HT1080 (cell line): ENCODE results near the gene CTDSP1. TPM values are rescaled to one million over a fixed set of nuclear protein-coding genes. Genes with fewer than 3 reads are reported as not detected.

Experiments
- DNase-seq: peaks from one replicate; pipeline ENCODE4 v3.0.0-alpha.2; 2015; ENCODE audit warnings: low read depth
- total RNA-seq: library from RNA; depleted of rRNA; stranded (reverse); fragments of >200 nt; shearing (Covaris generic); gene quantifications from 2 replicates; pipeline ENCODE4 v1.2.3, GENCODE V29; 2014

CTDSP1 gene
- total RNA-seq, 1 experiment from 2014 or later = 61.2 TPM

DNA sequence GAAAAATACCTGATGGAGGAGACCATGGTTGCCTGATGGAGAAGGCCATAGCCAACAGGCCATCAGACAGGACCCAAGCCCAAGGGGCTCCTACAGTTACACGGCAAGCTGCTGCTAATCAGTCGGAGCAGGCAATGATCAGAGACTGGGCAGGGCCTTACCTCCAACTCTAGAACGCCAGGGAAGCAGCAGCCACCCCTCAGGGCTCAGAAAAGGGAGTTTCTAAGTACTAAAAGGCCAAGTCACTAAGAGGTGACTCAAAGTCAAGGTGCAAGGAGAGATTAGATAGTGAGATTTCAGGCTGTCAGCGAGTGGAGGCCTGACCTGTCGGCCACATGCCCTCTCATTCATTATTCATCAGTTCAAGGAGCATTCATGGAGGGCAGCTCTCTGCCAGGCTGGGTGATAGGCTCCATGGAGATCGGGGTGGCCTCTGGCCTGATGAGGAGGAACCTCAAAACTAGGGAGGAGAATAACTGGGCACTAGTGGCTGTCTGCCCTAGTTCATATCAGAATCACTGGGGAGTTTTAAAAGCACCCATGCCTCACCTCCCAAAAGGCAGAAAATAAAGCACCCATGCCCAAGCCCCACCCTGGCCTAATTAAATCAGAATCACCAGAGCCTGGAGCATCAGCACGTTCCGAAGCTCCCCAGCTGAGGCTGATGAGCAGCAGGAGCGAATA lies 22.9 kb downstream of the CTDSP1 start:
- no peak for DNase-seq

DNA sequence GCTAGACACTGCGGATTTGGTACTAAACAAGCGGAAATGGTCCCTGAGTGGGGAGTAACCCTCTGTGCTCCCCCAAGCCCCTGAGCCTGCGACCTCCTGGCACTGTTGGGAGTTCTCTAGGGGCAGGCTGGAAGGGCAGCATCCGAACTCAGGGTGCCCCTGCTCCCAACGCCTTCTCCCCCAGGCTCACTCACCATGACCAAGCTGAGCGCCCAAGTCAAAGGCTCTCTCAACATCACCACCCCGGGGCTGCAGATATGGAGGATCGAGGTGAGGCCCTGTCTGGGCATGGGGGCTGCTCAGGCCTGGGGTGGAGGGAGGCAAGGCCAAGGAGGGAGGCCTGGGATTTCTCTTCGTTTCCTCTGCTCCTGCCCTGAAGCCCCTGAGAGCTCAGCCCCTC lies 23.9 kb downstream of the CTDSP1 start:
- no peak for DNase-seq

DNA sequence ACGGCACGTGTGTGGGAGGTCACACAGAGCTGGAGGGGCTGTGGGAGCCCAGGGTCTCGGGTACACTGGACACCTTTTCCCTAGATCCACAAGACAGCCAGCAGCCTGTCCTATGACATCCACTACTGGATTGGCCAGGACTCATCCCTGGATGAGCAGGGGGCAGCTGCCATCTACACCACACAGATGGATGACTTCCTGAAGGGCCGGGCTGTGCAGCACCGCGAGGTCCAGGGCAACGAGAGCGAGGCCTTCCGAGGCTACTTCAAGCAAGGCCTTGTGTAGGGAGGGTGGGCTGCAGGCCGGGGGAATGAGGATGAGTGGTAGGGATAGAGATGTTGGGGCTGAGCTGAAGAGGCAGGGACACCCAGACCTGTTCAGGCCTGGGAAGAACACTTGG lies 25.9 kb downstream of the CTDSP1 start:
- DNase-seq = no peak

DNA sequence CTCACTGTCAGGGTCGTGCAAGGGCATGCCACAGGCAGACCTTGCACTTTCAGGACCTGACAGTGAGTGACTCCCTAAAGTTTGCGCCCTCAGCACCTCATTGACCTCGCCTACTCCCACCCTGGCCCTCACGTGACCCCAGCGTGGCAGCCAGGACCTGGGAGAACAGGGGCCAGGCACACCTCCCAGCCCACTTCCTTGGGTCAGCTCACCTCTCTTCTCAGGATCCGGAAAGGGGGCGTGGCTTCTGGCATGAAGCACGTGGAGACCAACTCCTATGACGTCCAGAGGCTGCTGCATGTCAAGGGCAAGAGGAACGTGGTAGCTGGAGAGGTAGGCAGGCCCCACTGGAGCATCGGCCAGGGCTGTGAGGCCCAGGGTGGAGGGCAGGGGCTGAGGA lies 28.1 kb downstream of the CTDSP1 start:
- DNase-seq = no peak

DNA sequence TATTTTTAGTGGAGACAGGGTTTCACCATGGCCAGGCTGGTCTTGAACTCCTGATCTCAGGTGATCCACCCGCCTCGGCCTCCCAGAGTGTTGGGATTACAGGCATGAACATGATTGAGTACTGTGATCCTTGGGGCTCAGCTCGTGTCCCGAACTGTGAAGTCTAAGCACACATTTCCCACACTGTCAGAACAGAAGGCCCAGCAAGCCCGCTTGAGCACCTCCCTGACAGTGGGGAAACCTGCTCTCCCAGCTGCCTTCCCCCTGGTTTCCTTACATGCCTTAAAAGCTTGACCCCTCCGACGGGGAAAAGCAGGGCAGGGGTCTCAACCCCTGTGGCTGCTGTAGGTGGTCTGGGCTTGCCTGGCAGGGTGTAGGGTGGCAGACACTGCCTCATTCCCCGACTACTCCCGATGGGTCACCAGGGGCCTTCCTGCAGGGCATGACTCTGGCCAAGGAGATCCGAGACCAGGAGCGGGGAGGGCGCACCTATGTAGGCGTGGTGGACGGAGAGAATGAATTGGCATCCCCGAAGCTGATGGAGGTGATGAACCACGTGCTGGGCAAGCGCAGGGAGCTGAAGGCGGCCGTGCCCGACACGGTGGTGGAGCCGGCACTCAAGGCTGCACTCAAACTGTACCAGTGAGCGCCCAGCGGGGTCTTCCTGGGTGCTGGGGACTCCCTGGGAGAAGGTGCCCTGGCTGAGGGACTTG lies 29.3 kb downstream of the CTDSP1 start:
- no peak for DNase-seq

DNA sequence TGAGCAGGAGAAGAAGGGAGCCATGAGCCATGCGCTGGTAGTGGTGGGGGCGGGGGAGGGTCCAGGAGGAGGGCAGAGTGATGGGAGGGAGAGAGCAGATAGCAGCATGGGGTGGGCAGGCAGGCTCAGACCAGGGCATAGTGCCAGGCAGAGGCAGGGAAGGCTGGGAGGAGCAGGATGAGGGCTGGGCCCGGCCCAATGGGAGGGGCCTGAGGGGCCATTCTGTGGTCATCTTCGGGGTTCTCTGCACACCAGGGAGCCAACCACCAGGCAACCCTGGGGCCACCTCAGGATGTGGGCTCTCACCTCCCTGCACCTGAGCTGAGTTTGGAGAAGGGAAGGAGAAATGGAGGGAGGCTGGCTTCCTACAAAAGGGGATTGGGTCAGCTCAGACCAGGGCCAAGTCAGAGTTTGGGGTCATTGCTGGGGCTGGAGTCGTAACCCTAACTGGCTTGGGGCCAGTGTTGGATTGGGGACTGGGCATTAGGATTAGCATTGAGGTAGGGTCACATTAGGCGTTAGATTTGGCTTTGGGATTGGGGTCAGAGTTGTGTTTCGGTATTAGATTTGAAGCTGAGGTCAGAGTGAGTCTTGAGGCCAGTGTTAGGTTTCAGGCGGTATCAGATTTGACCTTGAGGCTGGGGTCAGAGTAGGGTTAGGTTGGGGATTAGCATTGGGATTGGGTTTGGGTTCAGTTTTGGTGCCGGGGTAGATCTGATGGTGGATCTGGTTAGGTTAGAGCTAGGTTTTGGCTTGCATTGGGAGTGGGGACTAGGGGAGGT lies 30.4 kb downstream of the CTDSP1 start:
- no peak for DNase-seq

DNA sequence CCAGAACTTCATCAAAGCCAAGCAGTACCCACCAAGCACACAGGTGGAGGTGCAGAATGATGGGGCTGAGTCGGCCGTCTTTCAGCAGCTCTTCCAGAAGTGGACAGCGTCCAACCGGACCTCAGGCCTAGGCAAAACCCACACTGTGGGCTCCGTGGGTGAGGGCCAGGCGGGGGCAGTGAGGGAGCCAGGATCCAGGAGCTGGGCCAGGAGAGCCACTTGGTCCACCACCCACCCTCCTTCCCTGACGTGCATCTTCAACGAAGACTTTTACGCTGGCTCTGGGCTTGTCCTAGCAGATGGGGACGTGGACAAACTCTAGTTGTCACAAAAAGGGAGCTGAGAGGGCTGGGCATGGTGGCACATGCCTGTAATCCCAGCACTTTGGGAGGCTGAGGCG lies 31.1 kb downstream of the CTDSP1 start:
- DNase-seq = no peak

DNA sequence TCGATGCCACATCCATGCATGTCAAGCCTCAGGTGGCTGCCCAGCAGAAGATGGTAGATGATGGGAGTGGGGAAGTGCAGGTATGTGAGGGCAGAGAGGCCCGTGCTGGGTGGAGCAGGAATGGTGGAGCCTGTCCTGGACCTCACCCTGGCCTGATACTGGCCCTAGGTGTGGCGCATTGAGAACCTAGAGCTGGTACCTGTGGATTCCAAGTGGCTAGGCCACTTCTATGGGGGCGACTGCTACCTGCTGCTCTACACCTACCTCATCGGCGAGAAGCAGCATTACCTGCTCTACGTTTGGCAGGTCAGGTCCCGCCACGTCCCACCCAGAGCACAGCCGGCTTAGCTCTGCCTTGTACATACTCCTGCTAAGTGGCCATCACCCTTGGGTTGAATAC lies 32.2 kb downstream of the CTDSP1 start:
- DNase-seq = no peak

DNA sequence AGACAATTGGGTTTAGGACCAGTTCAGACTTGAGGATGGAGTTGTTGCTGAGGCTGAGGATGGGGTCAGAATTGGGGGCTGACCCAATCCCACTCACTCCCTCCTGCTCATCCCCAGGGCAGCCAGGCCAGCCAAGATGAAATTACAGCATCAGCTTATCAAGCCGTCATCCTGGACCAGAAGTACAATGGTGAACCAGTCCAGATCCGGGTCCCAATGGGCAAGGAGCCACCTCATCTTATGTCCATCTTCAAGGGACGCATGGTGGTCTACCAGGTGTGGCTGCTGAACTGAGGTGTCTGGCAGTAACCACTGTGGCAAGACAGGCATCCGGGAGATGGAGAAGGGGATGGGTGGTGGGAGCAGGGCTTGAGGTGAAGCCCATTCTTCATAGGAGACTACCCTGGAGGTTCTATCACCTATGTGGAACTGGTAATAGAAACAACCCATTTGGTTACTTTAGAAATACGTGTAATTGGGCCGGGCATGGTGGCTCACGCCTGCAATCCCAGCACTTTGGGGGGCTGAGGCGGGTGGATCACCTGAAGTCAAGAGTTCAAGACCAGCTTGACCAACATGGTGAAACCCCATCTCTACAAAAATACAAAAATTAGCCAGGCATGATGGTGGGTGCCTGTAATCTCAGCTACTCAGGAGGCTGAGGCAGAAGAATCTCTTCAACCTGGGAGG lies 33.2 kb downstream of the CTDSP1 start:
- DNase-seq = no peak

DNA sequence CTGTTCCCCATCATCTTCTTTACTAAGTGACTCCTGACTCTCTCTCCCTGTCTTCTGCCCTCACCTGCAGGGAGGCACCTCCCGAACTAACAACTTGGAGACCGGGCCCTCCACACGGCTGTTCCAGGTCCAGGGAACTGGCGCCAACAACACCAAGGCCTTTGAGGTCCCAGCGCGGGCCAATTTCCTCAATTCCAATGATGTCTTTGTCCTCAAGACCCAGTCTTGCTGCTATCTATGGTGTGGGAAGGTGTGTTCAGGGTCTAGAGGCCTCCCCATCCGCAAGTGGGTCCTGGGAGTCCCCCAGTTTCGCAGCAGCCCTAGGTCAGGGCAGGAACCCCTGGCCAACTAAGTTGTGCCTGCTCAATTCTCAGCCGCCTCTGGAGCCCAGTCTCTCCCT lies 34.8 kb downstream of the CTDSP1 start:
- DNase-seq = no peak

DNA sequence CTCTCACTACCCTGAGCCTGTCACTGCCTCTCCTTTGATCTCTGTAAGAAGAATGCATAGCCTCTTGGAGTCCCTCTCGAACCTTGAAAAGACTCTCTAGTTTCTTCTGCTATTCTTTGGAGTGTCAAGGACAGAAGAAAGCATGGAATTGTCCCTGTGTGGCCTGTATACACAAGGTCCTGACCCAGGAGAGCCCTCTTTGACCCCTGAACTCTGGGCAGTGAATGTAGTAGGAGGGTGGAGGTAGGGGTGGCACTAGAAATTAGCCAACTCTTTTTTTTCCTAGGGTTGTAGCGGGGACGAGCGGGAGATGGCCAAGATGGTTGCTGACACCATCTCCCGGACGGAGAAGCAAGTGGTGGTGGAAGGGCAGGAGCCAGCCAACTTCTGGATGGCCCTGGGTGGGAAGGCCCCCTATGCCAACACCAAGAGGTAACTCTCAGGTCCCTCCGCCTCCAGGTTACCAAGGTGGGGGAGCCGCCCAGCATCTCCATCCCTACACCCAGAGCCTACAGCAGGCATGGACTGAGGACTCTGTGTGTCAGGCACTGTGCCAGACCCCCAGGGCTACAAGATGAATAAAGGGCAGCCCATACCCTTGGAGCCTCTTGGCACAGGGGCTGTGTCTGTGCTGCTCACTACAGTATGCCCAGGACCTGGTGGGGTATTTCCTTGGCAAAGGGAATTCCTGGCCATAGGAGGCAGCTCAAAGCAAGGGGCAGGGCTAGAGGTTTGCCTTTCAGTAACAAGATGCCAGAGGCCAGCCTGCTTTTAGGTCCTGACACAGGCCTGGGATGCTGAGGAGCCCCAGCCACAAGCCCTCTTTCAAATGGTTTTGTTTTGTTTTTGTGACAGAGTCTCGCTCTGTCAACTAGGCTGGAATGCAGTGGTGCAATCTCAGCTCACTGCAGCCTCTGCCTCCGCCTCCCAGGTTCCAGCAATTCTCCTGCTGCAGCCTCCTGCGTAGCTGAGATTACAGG lies 35.6 kb downstream of the CTDSP1 start:
- DNase-seq = no peak

DNA sequence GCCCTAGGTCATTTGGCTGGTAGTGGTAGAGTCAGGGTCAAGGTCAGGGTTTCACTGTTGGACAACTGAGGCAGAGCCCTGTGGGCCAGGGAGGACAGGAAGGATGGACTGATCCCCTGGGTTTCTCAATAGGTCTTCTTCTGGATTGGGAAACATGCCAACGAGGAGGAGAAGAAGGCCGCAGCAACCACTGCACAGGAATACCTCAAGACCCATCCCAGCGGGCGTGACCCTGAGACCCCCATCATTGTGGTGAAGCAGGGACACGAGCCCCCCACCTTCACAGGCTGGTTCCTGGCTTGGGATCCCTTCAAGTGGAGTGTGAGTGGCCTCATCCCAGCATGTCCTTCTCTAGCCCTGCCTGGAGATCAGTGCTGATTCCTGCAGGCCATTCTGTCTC lies 37.3 kb downstream of the CTDSP1 start:
- DNase-seq = no peak

DNA sequence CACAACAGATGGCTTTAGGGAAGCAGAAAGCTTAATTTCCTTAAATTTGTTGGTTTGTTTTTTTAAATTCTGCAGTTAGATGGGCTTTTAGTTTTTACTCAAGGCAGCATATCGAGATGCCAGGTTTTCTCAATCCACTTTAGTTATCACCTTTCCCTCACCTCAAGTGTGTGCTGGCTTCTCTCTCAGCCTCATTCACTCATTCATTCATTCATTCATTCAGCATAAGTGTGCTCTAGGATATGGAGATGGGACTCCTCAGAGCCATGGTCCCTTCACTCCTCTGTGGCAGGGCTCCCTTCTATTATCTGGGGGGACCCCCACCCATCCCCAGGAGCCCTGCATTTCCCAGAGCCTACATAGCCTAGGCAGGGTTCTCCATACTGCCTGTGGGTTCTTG lies 38.3 kb downstream of the CTDSP1 start:
- DNase-seq = no peak

DNA sequence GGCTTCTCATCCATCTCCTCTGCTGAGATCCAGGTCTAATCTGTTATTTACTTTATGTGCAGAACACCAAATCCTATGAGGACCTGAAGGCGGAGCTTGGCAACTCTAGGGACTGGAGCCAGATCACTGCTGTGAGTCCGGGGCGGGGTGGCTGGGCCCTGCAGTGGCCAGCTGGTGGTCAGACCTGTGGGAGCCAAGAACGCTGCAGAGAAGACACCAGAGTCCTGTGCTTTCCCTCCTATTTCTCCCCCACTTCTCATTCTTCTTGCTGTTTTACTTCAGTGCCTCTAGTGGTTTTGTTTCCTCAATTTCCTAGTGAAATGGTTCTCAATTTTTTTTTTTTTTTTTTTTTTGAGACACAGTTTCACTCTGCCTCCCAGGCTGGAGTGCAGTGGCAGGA lies 38.9 kb downstream of the CTDSP1 start:
- no peak for DNase-seq

DNA sequence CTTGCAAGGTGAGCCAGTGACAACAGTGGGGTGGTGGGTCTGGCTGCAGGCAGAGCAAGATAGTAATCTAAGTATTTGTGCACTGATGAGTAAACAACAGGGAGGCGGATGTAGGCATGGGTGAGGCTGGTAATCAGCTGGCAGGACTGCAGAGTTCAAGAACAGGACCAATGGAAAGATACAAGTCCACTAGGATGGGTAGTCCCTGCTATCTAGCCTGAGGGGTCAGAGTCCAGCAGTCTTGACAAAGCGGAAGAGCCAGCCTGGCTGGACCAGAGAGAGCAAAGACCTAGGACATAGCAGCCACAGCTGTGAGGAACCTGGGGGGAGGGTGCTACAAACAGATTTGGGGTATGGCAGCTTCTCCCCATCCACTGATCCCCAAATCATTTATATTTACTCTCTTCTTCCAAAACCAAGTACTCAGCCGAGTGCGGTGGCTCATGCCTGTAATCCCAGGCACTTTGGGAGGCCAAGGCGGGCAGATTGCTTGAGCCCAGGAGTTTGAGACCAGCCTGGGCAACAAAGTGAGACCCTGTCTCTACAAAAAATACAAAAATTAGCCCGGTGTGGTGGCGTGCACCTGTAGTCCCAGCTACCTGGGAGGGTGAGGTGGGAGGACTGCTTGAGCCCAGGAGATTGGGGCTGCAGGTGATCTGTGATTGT lies 45.2 kb downstream of the CTDSP1 start:
- no peak for DNase-seq

DNA sequence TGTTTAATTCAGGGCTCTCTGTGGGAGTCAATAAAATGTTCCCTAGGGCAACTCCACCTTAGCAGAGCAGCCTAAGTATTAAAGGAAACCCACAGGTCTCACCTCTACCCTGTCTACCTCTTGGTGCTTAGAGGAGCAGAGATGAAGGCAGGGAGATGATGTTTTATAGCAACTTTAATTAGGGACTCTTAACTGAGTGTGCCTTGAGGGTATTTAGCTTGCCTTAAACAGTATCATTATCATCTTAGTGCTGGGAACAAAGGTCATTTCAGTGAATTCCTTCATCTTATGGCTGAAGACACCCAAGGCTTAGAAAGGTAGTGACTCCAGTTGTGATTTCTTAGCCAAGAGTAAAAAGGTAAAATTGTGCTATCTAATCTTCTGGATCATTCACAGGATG lies 45.9 kb downstream of the CTDSP1 start:
- DNase-seq = no peak

DNA sequence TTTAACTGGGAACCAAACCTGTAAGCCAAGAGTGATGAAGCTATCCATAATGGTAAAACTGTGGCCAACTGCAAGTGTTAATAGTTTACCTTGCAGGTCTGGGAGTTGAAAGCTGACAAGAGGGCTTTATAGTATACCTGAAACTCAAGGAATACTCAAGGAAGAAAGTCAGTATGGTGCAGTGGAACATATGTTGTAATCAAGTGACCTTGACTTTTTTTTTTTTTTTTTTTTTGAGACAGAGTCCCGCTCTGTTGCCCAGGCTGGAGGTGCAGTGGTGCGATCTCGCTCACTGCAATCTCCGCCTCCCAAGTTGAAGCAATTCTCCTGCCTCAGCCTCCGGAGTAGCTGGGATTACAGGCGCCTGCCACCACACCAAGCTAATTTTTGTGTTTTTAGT lies 46.9 kb downstream of the CTDSP1 start:
- DNase-seq = no peak

DNA sequence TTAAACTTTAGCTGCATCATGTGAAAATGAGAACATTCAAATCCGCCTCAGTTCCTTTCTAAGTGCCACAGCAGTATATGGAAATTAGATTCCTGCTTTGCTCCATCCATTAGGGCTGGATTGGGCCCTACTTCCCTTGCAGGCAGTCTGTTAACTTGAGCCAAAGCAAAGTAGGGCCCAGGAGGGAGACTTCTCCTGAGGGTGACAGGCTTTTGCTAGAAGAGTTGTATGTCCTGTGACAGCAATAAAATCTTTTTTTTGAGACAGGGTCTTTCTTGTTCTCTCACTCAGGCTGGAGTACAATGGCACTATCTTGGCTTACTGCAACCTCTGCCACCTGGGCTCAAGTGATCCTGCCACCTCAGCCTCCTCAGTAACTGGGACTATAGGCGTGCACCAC lies 47.4 kb downstream of the CTDSP1 start:
- no peak for DNase-seq

DNA sequence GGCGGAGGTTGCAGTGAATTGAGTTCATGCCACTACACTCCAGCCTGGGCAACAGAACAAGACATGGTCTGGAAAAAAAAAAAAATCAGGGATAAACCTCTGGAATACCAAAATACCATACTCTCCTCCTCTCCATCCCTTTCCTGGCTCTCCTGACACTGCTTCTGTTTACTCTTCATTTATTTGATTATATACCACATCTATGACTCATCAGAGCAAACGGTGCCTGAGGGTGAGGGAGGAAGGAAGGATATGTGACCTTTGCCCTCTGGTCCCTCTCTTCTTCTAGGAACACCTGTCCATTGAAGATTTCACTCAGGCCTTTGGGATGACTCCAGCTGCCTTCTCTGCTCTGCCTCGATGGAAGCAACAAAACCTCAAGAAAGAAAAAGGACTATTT lies 49.3 kb downstream of the CTDSP1 start:
- DNase-seq = peak; percentile 67

DNA sequence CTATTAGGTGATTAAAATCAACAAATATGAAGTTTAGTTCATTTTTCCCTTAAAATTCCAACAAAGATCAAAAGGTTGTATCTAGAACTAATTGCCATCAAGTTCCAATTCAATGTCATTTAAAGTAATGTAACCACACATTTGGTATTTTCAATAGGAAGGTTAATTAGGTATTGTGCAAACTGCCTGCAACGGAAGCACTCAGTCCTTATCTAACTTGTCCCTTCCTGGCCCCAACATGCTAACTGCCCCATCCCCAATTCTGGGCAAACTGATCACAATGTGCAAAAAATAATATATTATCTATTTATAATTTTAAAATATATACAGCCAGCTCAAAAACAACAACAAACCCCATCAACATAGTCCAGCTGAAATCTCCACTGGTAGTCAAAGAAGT lies 52.4 kb downstream of the CTDSP1 start:
- DNase-seq = no peak
